Astrocyte of the spinal cord (primary cell): ENCODE results near the gene TESK2.

Experiments
- DNase-seq: peaks from one replicate; pipeline ENCODE4 v3.0.0; 2011; ENCODE audit warnings: low read depth, low spot score
- H3K4me3 ChIP-seq: 2 replicates; pipeline ENCODE4 v1.5.1; 2011; ENCODE audit warnings: low read depth, mild to moderate bottlenecking, low read length, moderate library complexity
- CTCF ChIP-seq: IDR thresholded peaks from 2 replicates; pipeline ENCODE4 v1.5.1; 2012; ENCODE audit warnings: low read depth, mild to moderate bottlenecking, low read length, inconsistent platforms
- in situ Hi-C: cut with HindIII; loops from 2 replicates; pipeline ENCODE4 v1.10.0; 2017; ENCODE audit warnings: low sequenced_read_pairs

TESK2 gene

DNA sequence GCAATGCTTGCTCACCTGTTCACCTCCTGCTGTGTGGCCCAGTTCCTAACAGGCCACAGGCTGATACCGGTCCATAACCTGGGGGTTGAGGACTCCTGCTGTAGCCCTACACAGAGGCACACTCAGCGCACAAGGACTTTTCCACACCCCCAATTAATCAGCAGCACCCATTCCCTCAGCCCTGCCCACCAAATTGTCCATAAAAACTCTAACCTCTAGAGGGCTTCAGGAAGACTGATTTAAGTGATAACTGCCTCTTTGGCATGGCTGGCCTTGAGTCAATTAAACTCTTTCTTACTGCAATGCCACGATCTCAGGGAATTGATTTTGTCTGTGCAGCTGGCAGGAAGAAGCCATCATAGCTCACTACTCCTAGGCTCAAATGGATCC lies 79.5 kb downstream of the TESK2 start:
- no peak for DNase-seq
- in situ Hi-C loops = no loop called here
- no peak for TF ChIP-seq CTCF
- H3K4me3 ChIP-seq = no peak overlapping the region

- DNase-seq = no peak
- TF ChIP-seq CTCF = no peak
- in situ Hi-C loops = no loop called here
- no peak overlapping the region for H3K4me3 ChIP-seq
Measured at GRCh38 chr1:45410850-45411509, 80.0 kb downstream of the TESK2 start.

DNA sequence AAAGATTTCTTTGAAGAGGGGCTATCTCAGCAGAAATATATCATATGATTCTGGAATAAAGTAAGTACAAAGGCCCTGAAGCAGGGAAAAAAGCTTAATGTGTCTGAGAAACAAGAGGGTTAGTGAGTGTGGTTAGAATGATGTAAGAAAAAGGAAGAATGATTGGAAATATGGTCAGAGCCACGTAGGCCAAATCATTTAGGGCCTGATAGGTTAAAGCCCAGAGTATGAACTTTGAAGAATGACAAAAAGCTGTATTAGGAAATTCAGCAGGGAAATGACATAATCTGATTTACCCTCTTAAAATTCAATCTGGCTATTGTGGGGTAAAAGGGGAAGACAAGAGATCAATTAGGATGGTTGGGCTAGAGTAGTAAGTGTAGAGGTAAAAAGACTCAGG lies 81.7 kb downstream of the TESK2 start:
- in situ Hi-C loops = no loop called here
- H3K4me3 ChIP-seq = no peak overlapping the region
- no peak for TF ChIP-seq CTCF
- DNase-seq = no peak

- in situ Hi-C loops = no loop called here
- TF ChIP-seq CTCF = no peak
- H3K4me3 ChIP-seq = no peak overlapping the region
- no peak for DNase-seq
Measured at GRCh38 chr1:45407629-45408287, 83.2 kb downstream of the TESK2 start.

DNA sequence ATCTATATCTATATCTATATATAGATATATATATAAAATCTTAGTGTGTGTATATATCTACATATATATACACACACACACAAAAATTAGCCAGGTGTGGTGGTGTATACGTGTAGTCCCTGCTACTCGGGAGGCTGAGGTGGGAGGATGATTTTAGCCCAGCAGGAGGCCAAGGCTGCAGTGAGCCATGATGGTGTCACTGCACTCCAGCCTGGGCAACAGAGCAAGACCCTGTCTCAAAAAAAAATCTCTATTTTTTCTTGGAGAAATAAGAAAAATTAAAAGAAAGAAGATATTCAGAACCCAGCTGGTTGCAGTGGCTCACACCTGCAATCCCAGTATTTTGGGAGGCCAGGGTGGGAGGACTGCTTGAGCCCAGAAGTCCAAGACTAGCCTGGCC lies 85.3 kb downstream of the TESK2 start:
- in situ Hi-C loops = no loop called here
- no peak overlapping the region for H3K4me3 ChIP-seq
- no peak for DNase-seq
- TF ChIP-seq CTCF = no peak

GRCh38 chr1:45403718-45404117 lies 87.2 kb downstream of the TESK2 start:
- in situ Hi-C loops = no loop called here
- TF ChIP-seq CTCF = no peak
- DNase-seq = no peak
- H3K4me3 ChIP-seq = no peak overlapping the region
